Stimulated activated CD4-positive, alpha-beta T cell treated with anti-CD3 and anti-CD28 coated beads, Interleukin-1b, Interleukin-23, amount 100 ng/mL, for 24 hours (primary cell): Measurements from ENCODE around the gene LRP5.
"Not testable (repeated sequence)": the region's sequence is repeated elsewhere in the genome, so short reads cannot be mapped to it uniquely, and the experiment has no call there.

Experiments
- DNase-seq, 4 experiments: peaks; one replicate each; pipeline ENCODE4 v3.0.0-alpha.2; 2020; ENCODE audit warnings: low read depth in 4 of 4, low spot score in 1 of 4

Gene LRP5

DNA sequence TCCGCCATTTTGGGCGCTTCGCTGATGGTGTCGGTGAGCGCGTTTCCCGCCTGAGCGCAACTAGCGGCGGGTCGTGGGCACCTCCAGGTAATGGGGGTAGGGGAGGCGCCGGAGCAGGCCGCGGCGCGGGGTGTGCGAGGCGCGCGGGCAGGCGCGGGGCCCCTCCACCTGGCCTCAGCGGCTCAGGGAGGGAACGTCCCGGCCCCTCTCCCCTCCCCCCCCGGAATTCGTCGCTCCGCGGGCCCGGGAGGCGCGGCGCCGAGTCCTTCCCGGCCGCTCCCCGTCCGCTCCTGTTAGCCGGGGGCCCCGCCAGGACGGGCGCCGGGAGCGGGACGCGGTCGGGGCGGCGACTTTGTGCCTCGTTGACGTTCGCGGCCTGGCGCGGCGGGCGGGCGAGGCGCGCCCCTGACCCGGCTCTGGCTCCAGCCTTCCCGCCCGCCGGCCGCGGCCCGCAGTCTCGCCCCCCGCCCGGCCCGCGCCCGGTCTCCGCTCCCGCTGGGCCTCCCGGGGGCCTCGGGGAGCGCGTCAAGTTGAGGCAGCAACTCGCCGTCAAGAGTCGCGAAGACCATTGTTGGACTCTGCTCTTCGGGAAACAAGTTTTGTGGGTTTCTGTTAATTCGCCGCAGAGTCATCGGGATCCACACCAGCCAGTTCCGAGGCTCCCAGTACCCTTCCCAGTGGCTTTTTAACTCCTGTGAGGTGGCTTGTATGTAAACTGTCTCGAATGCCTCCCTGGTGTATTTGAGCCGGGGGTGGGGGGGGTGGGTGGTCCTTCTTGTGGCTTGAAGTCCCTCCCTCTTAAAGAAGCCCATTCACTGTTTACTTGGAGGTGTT is 148.6 kb downstream of the LRP5 start, which contains the start of gene PPP6R3:
PPP6R3 (plus strand) TSS at position 12 of the 834 bp plus-strand sequence. CDS start 76,913 bp downstream, outside the sequence.
- DNase-seq: peak in 1 of 4 experiments; percentile 41

DNA sequence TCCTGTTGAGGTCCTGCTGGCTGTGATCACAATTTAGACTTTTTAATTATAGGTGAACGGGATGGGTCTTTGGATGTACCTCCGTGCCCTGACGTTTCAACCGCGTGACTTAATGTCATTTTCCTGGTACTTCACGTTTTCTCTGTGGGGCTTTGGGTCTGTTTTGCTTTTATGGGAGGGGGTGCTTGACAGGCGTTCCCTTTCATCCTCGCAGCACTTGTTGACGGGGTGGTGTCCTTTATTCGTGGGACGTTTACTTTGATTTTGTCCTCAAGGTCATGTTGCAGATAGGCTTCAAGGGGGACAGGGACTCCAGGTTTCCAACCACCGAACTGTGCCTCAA is 149.2 kb downstream of the LRP5 start:
- DNase-seq: no peak

DNA sequence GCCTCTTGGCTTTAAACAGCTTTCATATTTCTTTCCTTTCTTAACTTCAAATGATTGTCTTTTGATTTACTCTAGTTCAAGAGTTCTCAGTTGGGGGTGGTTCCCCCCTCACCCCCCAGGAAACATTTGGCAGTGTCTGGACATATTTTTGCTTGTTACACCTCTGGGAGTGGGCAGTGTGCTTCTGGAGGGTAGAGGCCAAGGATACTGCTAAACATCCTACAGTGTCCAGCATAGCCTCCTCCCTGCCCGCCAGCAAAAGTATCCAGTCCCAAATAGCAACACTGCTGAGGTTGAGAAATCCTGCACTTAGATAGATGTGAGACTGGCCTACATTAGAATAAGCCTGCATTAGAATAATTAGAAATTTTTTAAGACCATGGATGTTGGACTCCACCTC is 151.3 kb downstream of the LRP5 start:
- DNase-seq: no peak

DNA sequence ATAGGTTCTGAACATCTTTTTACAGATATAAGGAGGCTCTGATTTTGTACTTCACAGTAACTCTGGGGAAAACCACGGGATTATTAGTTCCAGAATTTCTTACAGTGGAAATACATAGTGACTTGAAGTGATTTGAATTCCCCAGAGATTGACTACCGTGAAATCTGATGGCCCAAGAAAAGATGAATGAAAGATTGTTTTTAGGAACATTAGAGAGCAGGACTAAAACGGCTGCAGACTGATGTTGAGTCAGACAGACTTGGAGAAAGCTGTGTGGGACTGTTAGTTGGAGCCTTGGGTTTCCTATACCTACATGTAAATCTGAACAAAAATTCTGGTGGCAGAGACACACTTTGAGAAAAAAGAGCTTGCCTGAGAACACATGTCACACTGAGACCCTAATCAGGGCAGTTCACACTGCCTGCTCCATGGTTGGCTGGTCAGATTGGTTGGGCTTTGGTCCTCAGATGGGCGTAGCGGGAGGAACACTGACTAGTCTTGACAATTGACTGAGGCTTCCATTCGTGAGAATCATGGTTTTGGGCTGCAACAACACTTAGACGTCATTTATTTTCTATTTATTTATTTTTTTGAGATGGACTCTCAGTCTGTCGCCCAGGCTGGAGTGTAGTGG is 154.9 kb downstream of the LRP5 start:
- no peak for DNase-seq

DNA sequence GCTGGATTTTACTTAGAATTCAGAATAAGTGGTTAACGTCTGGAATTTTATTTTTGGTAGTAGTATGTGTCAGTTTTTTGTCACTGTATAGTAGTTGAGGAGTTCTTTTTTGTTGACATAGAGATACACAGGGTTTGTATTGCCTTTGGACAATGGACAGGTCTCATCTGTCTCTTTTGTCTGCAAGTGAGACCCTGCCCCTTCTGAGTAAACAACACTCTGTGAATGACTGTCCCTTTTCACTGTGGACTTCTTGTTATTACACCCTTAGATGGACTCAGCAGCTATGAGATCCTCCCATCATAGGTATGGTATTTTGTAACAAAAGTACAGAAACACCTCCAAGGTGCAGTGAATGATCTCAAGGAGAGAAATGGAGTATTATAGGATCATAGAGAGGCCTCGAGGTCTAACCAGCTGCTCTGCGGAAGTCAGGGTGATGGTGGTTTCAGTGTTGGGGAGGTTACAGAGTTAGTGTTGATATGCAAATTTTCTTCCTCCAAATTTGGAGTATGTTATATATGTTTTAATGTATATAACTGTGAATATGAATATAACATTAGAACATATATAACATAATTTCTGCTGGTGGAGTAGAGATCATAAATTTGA is 155.9 kb downstream of the LRP5 start:
- DNase-seq: no peak

- DNase-seq: no peak
These were observed 156.7 kb downstream of the LRP5 start for GRCh38 chr11:68469122-68469521.

DNA sequence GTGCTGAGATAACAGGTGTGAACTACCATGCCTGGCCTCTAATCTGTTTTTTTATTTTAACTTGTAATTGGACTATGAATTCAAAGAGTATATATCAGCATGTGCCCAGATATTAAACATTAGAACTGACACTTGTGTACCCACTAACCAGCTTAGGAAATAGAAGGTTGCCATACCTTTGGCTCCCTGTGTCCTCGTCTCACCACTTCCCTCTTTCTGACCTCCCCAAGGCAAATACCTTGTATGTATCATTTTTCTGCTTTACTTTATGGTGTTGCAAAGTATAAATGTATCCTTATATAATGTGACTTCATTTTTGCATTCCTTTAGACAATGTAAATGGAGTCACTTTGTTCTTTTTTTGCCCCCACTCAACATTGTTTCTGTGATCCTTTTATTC is 157.3 kb downstream of the LRP5 start:
- no peak for DNase-seq

GRCh38 chr11:68470304-68470811 is 158.0 kb downstream of the LRP5 start:
- no peak for DNase-seq

GRCh38 chr11:68471360-68472340 is 159.3 kb downstream of the LRP5 start:
- peak in 1 of 4 experiments; percentile 52 for DNase-seq

GRCh38 chr11:68472778-68473177 is 160.4 kb downstream of the LRP5 start:
- DNase-seq: no peak

GRCh38 chr11:68473693-68474092 is 161.3 kb downstream of the LRP5 start:
- no peak for DNase-seq

DNA sequence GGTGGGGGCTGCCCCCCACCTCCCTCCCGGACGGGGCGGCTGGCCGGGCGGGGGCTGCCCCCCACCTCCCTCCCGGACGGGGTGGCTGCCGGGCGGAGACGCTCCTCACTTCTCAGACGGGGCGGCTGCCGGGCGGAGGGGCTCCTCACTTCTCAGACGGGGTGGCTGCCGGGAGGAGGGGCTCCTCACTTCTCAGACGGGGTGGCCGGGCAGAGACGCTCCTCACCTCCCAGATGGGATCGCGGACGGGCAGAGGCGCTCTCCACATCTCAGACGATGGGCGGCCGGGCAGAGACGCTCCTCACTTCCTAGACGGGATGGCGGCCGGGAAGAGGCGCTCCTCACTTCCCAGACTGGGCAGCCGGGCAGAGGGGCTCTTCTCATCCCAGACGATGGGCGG is 163.2 kb downstream of the LRP5 start:
- DNase-seq: not testable (repeated sequence)

GRCh38 chr11:68479390-68479789 is 167.0 kb downstream of the LRP5 start:
- DNase-seq: no peak

GRCh38 chr11:68480193-68480592 is 167.8 kb downstream of the LRP5 start:
- no peak for DNase-seq

DNA sequence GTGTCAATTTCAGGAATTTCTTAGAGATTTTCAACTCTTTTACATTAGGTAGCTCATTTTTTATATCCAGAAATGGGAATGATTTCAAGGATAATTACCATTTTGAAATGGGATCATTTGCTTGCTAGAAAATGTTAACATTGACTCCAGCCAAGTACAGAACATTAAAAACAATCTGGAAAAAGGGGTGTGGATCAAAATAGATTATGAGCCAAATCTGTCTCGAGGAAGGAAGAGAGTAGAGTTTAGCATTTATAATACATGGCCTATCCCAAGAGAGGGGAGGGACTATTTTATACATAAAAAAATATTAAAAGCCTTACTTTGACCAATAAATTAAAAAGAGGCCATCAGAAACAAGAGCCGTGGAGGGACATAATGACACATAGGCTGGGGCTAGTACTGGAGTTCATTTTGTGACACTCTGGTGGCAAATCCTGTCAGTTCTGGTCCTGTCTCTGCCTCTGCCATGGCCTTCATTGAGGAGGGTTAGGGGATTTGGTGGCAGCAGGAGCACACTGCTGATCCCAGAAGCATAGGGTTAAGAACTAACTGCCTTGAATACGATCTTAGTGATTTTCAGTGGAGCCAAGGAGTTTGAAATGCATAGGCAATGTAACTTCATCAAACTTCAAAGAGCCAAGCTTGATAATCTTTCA is 168.6 kb downstream of the LRP5 start:
- DNase-seq: no peak

GRCh38 chr11:68481579-68482240 is 169.3 kb downstream of the LRP5 start:
- no peak for DNase-seq

DNA sequence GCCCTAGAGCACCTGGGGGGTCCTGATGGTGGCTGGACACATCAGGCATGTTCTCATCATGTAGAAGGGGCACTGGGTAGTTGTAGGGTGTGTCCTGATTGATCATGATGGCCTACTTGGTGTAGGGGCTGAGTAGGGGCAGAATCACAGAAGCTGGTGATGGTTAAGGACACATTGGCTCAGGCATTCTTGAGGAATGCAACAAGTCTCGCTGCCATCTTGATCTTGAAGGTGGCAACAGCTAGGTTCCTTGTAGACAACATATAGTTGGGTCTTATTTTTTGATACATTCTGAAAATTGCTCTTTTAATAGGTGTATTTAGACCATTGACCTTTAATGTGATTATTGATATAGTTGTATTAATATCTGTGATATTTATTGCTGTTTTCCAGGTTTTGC is 176.2 kb downstream of the LRP5 start:
- DNase-seq: no peak

DNA sequence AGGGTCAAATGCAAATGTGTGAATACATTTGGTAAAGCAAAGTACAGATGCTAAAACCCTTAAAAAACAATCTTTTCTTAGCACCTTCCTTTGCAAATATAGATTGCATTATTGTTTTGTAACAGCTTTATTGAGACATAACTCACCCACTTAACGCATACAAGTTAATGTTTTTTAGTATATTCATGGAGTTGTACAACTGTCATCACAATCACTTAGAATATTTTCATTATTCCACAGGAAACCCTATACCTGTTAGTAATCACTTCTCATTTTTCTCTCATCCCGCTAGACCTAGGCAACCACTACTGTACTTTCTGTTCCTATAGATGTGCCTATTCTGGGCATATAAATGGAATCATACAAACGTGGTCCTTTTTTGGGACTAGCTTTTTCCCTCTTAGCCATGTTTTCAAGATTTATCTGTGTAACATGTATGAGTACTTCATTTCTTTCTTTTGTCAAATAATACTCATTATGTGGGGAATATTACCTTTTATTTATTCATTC is 182.9 kb downstream of the LRP5 start:
- DNase-seq: no peak

DNA sequence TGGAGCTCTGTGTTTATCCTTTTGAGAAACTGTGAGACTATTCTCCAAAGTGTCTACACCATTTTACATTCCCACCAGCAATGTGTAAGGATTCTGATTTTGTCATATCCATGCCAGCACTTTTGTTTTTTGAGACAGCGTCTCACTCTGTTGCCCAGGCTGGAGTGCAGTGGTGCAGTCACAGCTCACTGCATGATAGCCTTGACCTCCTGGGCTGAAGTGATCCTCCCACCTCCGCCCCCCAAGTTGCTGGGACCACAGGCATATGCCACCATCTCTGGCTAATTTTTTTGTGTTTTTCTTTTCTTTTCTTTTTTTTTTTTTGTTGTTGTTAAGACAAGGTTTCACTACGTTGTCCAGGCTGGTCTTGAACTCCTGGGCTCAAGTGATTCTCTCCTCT is 183.5 kb downstream of the LRP5 start:
- no peak for DNase-seq

DNA sequence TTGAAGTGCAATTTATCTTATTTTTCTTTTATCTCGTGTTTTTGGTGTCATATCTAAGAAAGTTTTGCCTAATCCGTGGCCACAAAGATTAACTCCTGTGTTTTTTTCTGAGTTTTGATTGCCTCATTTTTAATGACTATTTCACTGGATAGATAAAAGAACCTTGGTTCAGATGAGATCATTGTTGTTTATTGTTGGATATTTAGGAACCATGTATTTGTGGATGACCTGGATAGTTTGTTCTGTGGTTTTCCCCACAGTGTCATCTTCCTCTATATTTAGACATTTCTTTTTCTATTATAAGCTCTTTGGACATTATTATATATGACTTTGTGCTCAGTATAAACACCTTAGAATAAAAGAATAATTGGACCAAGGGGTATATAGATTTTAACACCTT is 185.4 kb downstream of the LRP5 start:
- DNase-seq: no peak
